Mucosa of descending colon (tissue), 3 donors: ENCODE results near the gene PIGX. TPM values are rescaled to one million over a fixed set of nuclear protein-coding genes. Genes with fewer than 3 reads are reported as not detected.

Source experiments
- ATAC-seq: fragments of 200-7000 bp; cut with Tn5 transposase; one replicate; pipeline ENCODE4 v1.9.1; 2020; ENCODE audit warnings: mild to moderate bottlenecking, moderate library complexity
- DNase-seq, 3 donors: peaks; one replicate each; pipeline ENCODE4 v3.0.0-alpha.2; 2020
- H3K36me3 ChIP-seq: fragments of 200-600 bp; one replicate; pipeline ENCODE4 v1.8.0; 2021; ENCODE audit warnings: low read depth, mild to moderate bottlenecking
- H3K4me1 ChIP-seq: fragments of 200-600 bp; one replicate; pipeline ENCODE4 v1.8.0; 2021; ENCODE audit warnings: low read depth, mild to moderate bottlenecking
- H3K4me3 ChIP-seq: fragments of 200-600 bp; one replicate; pipeline ENCODE4 v1.8.0; 2021; ENCODE audit warnings: mild to moderate bottlenecking
- H3K9me3 ChIP-seq: fragments of 200-600 bp; one replicate; pipeline ENCODE4 v1.8.0; 2021; ENCODE audit warnings: mild to moderate bottlenecking
- intact Hi-C, 2 donors: fragments of 100-400 bp; cut with DNase I in 1 of 2; cut with micrococcal nuclease in 1 of 2; formaldehyde crosslinking; loops; one replicate each; pipeline versions ENCODE4 v1.11.0 to v1.11.1; 2022; cut with DNase I, micrococcal nuclease
- total RNA-seq, 3 donors: library from RNA; stranded (reverse); fragmentation: NEBNext Ultra II Directional in 2 of 3; extraction: Animal tissue kit (Norgen Biotek cat#: 25700) in 2 of 3; gene quantifications; one replicate each; pipeline versions ENCODE4 v1.2.1 to v1.2.4, GENCODE V29; 2021 to 2023
- TF ChIP-seq, protein P1 (sequence below): fragments of 200-600 bp; IDR thresholded peaks from one replicate; pipeline ENCODE4 v1.8.0; 2022; ENCODE audit warnings: antibody characterized with exemption, mild to moderate bottlenecking
- donor health status: DM: no; HTN: no; CAD: no; lungs with moderate emphysema.
- donor health status: DM: no; HTN: no; CAD: no.
- donor health status: DM: no; HTN: yes; CAD: no.

PIGX gene
- total RNA-seq, 3 donors from 2014 or later, result 22.5 to 30.5 (median 29.0) TPM

GRCh38 chr3:196765454-196765853 is 53.3 kb downstream of the PIGX start:
- no peaks in the 10 kb centered on the region for H3K9me3 ChIP-seq
- no peaks in the 10 kb centered on the region for H3K4me1 ChIP-seq
- H3K4me3 ChIP-seq, result no peak overlapping the region
- DNase-seq (no peak), ATAC-seq (no peak)
- intact Hi-C loops, result no loop called here
- TF ChIP-seq, protein P1, sequence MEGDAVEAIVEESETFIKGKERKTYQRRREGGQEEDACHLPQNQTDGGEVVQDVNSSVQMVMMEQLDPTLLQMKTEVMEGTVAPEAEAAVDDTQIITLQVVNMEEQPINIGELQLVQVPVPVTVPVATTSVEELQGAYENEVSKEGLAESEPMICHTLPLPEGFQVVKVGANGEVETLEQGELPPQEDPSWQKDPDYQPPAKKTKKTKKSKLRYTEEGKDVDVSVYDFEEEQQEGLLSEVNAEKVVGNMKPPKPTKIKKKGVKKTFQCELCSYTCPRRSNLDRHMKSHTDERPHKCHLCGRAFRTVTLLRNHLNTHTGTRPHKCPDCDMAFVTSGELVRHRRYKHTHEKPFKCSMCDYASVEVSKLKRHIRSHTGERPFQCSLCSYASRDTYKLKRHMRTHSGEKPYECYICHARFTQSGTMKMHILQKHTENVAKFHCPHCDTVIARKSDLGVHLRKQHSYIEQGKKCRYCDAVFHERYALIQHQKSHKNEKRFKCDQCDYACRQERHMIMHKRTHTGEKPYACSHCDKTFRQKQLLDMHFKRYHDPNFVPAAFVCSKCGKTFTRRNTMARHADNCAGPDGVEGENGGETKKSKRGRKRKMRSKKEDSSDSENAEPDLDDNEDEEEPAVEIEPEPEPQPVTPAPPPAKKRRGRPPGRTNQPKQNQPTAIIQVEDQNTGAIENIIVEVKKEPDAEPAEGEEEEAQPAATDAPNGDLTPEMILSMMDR, result no peak
- H3K36me3 ChIP-seq, result no peaks in the 10 kb centered on the region

DNA sequence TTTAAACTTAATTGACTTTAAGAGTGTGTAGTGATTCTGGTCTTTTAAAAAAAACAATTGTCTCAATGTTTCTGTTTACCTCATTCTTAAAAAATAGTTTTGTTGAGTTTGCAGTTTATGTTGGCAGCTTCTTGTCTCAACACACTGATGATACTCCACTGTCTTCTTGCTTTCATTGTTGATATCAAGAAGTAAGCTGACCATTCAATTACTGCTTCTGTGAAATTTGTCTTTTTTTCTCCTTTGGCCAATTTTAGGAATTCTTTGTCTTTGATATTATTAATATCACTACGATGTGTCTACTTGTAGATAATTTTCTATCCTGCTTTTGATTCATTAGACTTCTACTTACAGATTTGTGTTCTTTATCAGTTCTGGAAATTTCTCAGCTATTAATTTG is 58.9 kb downstream of the PIGX start:
- DNase-seq (no peak), ATAC-seq (no peak)
- intact Hi-C loops, result no loop called here

DNA sequence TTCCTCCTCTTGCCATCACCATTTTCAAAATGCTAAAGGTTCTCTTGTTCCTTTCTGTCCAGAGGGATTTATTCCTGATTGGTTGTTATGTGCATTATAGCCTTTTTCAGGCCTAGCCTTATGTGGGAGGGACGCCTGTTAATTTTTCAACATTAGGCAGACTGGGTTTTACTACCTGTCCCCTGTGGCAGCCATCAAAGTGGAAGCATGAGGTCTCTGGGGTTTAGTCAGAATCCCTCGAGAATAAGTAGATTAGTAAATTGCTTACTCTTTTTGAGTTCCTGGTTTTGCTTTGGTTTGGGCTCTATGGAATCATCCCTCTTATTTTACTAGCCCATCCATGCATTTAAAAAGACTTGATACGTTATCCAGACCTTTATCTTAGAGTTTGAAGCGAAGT is 59.9 kb downstream of the PIGX start:
- no peak for ATAC-seq
- intact Hi-C loops, result no loop called here
- no peaks in the 10 kb centered on the region for H3K4me1 ChIP-seq
- TF ChIP-seq, protein P1, result no peak
- H3K9me3 ChIP-seq, result no peaks in the 10 kb centered on the region
- H3K36me3 ChIP-seq, result no peaks in the 10 kb centered on the region
- DNase-seq, result no peak
- no peak overlapping the region for H3K4me3 ChIP-seq

More for the DNA sequence above, 58.9 kb downstream of the PIGX start:
- H3K4me3 ChIP-seq, result no peak overlapping the region
- H3K9me3 ChIP-seq, result no peaks in the 10 kb centered on the region
- no peaks in the 10 kb centered on the region for H3K4me1 ChIP-seq
- no peaks in the 10 kb centered on the region for H3K36me3 ChIP-seq
- TF ChIP-seq, protein P1, result no peak

DNA sequence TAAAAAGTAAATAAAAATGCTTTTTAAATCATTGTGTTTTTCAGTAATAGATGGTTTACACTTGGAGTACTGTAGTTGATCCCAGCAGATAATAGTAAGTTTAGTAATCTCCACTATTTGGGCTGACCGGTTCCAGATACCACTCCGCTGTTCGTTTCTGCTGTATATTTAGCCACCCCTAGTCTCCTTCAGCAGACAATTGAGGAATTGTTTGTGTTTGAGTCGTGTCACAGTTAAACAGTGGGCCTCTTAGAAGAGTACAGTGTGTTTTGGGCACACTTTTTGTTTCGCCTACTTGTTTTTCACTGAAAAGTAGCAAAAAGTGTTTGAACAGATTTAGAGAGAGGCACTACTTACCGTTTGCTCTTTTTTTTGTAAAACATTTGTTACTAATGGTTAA is 60.7 kb downstream of the PIGX start:
- TF ChIP-seq, protein P1, result no peak
- H3K4me1 ChIP-seq, result no peaks in the 10 kb centered on the region
- no peak for ATAC-seq

GRCh38 chr3:196774191-196774820 is 62.1 kb downstream of the PIGX start:
- intact Hi-C loops, result no loop called here
- H3K9me3 ChIP-seq, result no peaks in the 10 kb centered on the region
- no peaks in the 10 kb centered on the region for H3K36me3 ChIP-seq
- ATAC-seq (peak; percentile 76), DNase-seq (no peak)
- H3K4me1 ChIP-seq, result no peaks in the 10 kb centered on the region
- H3K4me3 ChIP-seq, result no peak overlapping the region
- TF ChIP-seq, protein P1, result no peak

More for the DNA sequence above, 60.7 kb downstream of the PIGX start:
- no peak for DNase-seq
- Histone ChIP-seq H3K36me3 (no peaks in the 10 kb centered on the region), H3K4me3 (no peak overlapping the region), H3K9me3 (no peaks in the 10 kb centered on the region)
- intact Hi-C loops, result no loop called here
